ENCODE measurements around the gene MCOLN3.

Gene MCOLN3

DNA sequence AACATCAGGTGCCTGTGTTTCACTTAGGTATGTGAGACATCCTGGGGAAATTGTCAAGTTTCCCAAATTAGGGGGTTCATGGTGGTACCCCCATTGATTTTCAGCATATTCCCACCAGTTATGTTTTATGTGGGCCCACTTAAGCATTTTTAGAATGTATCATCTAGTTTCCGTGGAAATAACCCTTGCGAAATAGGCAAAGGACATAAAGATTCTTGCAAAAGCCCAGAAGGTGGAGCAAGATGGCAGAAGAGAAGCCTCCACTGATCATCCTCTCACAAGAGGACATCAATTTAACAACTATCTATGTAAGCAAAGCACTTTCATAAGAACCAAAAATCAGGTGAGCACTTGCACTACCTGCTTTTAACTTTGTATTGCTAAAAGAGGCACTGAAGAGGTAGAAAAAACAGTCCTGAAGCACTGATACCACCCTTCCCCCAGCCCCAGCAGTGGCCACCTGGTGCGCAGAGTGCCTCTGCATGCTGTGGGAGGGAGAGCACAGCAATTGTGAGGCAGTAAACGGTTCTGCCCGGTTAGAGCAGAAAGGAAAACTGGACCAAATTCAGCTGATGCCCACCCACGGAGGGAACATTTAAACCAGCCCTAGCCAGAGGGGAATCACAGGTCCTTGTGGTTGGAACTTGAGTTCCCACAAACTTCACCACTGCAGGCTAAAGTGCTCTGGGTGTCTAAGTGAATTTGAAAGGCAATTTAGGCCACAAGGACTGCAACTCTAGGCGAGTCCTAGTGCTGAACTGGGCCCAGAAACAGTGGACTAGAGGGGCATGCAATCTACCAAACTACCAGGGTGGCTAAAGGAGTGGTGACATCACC, 74.6 kb downstream of the MCOLN3 start:
- TF ChIP-seq MYC (IDR thresholded peaks at IDR 0.05; ENCODE audit: low read depth, low read length): no peak
- TF ChIP-seq POLR2A (IDR thresholded peaks at IDR 0.05; ENCODE audit: extremely low read depth, insufficient read length): no peak
- DNase-seq (ENCODE audit: low read depth): peak; percentile 27
- H3K4me3 ChIP-seq (ENCODE audit: low read depth, low read length): no peak overlapping the region

DNA sequence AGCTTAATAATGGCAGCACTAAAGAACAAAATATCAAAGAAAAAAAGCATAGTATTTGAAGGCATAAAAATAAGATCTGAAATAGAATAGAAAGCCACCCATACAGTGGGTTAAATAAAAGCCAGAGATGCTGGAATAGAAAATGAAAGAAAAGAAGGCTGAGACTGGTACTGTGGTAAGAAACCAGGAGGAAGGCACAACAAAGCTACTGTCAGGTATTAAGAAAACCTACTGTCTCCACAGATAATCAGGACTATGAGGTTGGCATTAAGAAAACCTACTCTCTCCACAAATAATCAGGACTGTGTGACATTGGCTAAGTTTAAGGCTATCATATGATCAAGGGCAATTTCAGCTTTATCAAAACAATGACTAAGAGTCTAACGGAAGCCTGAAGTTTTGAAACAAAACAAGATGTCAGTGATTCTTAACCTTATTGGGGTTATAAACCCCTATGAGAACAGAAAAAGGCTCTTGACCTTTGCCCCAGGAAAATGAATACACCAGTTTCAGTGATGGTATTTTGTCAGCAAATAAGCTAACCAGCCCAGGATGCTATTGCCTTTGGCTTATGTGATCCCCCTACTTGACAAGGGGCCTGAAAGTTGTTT, 75.8 kb downstream of the MCOLN3 start:
- no peak overlapping the region for H3K4me3 ChIP-seq (ENCODE audit: low read depth, low read length)
- TF ChIP-seq MYC (IDR thresholded peaks at IDR 0.05; ENCODE audit: low read depth, low read length) (no peak), POLR2A (IDR thresholded peaks at IDR 0.05; ENCODE audit: extremely low read depth, insufficient read length) (no peak)
- TF ChIP-seq, protein P1, sequence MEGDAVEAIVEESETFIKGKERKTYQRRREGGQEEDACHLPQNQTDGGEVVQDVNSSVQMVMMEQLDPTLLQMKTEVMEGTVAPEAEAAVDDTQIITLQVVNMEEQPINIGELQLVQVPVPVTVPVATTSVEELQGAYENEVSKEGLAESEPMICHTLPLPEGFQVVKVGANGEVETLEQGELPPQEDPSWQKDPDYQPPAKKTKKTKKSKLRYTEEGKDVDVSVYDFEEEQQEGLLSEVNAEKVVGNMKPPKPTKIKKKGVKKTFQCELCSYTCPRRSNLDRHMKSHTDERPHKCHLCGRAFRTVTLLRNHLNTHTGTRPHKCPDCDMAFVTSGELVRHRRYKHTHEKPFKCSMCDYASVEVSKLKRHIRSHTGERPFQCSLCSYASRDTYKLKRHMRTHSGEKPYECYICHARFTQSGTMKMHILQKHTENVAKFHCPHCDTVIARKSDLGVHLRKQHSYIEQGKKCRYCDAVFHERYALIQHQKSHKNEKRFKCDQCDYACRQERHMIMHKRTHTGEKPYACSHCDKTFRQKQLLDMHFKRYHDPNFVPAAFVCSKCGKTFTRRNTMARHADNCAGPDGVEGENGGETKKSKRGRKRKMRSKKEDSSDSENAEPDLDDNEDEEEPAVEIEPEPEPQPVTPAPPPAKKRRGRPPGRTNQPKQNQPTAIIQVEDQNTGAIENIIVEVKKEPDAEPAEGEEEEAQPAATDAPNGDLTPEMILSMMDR (IDR thresholded peaks at IDR 0.05; ENCODE audit: low read depth, low read length): no peak
- TF ChIP-seq, protein P2, sequence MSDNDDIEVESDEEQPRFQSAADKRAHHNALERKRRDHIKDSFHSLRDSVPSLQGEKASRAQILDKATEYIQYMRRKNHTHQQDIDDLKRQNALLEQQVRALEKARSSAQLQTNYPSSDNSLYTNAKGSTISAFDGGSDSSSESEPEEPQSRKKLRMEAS (IDR thresholded peaks at IDR 0.05; ENCODE audit: low read depth, low read length): no peak
- DNase-seq (ENCODE audit: low read depth): no peak

- H3K4me3 ChIP-seq (ENCODE audit: low read depth, low read length): no peak overlapping the region
- TF ChIP-seq MYC (IDR thresholded peaks at IDR 0.05; ENCODE audit: low read depth, low read length) (no peak), POLR2A (IDR thresholded peaks at IDR 0.05; ENCODE audit: extremely low read depth, insufficient read length) (no peak)
- TF ChIP-seq, protein P2 (IDR thresholded peaks at IDR 0.05; ENCODE audit: low read depth, low read length): no peak
- TF ChIP-seq, protein P1 (IDR thresholded peaks at IDR 0.05; ENCODE audit: low read depth, low read length): no peak
- DNase-seq (ENCODE audit: low read depth): no peak
These were observed 76.3 kb downstream of the MCOLN3 start for GRCh38 chr1:84971957-84972356.

- TF ChIP-seq MYC (IDR thresholded peaks at IDR 0.05; ENCODE audit: low read depth, low read length) (no peak), POLR2A (IDR thresholded peaks at IDR 0.05; ENCODE audit: extremely low read depth, insufficient read length) (no peak)
- TF ChIP-seq, protein P1 (IDR thresholded peaks at IDR 0.05; ENCODE audit: low read depth, low read length): no peak
- TF ChIP-seq, protein P2 (IDR thresholded peaks at IDR 0.05; ENCODE audit: low read depth, low read length): no peak
- no peak for DNase-seq (ENCODE audit: low read depth)
- H3K4me3 ChIP-seq (ENCODE audit: low read depth, low read length): no peak overlapping the region
These were observed 78.6 kb downstream of the MCOLN3 start for GRCh38 chr1:84969489-84970250.

- no peak for DNase-seq (ENCODE audit: low read depth)
- no peak overlapping the region for H3K4me3 ChIP-seq (ENCODE audit: low read depth, low read length)
- TF ChIP-seq POLR2A (IDR thresholded peaks at IDR 0.05; ENCODE audit: extremely low read depth, insufficient read length): no peak
- TF ChIP-seq, protein P1 (IDR thresholded peaks at IDR 0.05; ENCODE audit: low read depth, low read length): no peak
- TF ChIP-seq MYC (IDR thresholded peaks at IDR 0.05; ENCODE audit: low read depth, low read length): no peak
- TF ChIP-seq, protein P2 (IDR thresholded peaks at IDR 0.05; ENCODE audit: low read depth, low read length): no peak
These were observed 79.4 kb downstream of the MCOLN3 start for GRCh38 chr1:84968865-84969264.

DNA sequence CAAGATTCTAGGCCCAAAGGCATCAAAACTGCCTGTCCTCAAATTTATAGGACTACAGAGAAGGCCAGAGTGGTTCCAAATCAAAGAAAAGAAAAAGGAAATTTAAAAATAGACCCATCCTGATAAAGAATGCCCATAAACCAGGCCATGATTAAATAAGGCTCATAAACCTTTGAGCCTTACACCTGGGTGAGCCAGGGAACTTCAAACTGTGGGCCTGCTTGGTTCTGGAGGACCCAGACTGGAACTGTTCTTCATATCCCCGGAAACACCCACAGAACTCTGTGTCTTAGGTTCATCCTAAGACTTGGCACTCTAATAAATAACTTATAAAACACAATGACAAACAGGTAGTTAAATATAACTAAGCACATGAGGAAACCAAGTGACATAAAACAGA, 80.2 kb downstream of the MCOLN3 start:
- no peak for DNase-seq (ENCODE audit: low read depth)
- TF ChIP-seq POLR2A (IDR thresholded peaks at IDR 0.05; ENCODE audit: extremely low read depth, insufficient read length): no peak
- TF ChIP-seq, protein P1 (IDR thresholded peaks at IDR 0.05; ENCODE audit: low read depth, low read length): no peak
- no peak for TF ChIP-seq MYC (IDR thresholded peaks at IDR 0.05; ENCODE audit: low read depth, low read length)
- TF ChIP-seq, protein P2 (IDR thresholded peaks at IDR 0.05; ENCODE audit: low read depth, low read length): no peak
- H3K4me3 ChIP-seq (ENCODE audit: low read depth, low read length): no peak overlapping the region
